HG02885 (cell line): Measurements from ENCODE around the gene YAE1.

Source experiments
- ATAC-seq: cut with Tn5 transposase; IDR thresholded peaks from one replicate; pipeline ENCODE4 v1.9.1; 2021; ENCODE audit warnings: mild to moderate bottlenecking; ENCODE audit not compliant: unreplicated experiment, poor library complexity

The YAE1 gene

DNA sequence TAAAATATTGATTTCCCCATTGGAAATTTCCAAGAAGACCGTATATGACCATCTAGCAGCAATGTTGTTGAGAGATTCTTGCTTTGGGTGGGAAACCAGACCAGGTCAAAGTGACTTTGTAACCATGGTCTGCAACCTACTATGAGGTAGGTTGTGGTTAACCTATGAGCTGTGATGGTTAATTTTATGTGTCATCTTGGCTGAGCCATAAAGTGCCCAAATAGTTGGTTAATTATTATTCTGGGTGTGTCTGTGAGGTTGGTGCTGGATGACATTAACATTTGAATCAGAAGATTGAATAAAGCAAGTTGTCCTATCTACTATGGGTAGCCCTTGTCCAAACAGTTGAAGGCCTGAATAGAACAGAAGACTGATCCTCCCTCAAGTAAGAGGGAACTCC lies 38.9 kb downstream of the YAE1 start:
- ATAC-seq, result no peak

DNA sequence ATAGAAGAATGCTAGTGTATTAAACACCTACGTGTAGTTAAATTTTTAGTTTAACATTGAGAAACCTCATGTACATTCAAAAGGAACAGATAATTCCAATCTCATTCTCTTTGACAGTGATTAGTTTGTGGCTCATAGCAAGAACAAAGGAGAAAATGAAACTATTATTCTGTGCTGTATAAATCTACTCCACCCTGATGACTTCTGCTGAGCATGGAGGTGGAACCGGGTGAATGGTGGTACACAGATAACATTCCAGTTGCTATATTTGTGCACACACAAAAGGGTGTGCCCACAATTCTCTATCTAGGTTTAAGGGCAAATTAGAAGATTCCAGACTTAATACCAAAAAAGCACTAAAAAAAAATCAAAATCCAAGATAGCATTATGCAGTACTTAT lies 40.1 kb downstream of the YAE1 start:
- no peak for ATAC-seq

DNA sequence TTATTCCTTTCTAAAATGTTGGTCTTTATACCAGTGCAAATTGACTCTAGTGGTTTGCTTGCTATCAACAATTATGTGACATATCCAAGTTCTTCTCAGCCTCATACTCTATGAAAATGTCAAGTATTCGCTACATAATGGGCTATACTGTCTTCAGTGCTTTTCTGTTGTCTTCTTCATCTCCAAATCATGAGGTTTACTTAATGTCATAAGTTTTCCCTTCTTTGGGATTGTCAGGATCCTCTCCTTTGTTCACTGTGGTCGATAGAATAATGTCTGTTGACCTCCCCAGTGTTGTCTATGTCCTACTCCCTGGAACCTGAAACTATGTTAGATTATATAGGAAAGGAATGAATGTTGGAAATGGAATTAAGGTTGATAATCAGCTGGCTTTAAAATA lies 40.7 kb downstream of the YAE1 start:
- ATAC-seq, result no peak

DNA sequence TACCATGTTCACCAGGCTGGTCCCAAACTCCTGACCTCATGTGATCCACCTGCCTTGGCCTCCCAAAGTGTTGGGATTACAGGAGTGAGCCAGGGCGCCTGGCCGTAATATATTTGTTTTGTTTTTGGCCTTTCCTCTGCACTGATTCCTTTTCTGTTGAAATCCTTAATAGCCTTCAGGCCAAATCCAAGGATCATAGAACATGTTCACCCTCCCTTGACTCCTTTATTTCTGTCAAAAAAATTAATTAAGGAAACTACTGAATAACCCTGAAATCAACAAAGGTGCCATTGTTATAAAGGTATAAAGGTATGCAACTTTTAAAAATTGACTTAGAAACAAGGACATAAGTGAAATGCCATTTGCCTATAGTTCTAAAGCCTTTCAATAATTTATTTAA lies 41.7 kb downstream of the YAE1 start:
- ATAC-seq, result no peak

DNA sequence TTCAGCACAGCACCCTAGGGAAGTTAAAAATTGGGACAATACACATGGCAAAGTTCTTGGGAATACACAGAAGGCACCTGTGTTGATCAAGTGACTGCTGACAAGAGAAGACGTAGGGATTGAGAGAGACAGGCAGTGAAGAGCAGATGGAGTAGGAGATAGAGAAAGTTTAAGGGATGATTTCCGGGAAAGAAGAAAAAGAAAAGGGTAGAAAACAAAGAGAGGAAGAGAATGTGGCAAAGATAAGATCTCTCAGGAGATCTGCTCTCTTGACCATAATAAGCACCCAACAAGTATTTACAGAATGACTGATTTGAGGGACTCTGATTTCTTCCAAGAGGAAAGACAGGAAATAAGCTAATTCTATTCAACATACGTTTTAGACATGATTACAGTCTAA lies 42.1 kb downstream of the YAE1 start:
- no peak for ATAC-seq

DNA sequence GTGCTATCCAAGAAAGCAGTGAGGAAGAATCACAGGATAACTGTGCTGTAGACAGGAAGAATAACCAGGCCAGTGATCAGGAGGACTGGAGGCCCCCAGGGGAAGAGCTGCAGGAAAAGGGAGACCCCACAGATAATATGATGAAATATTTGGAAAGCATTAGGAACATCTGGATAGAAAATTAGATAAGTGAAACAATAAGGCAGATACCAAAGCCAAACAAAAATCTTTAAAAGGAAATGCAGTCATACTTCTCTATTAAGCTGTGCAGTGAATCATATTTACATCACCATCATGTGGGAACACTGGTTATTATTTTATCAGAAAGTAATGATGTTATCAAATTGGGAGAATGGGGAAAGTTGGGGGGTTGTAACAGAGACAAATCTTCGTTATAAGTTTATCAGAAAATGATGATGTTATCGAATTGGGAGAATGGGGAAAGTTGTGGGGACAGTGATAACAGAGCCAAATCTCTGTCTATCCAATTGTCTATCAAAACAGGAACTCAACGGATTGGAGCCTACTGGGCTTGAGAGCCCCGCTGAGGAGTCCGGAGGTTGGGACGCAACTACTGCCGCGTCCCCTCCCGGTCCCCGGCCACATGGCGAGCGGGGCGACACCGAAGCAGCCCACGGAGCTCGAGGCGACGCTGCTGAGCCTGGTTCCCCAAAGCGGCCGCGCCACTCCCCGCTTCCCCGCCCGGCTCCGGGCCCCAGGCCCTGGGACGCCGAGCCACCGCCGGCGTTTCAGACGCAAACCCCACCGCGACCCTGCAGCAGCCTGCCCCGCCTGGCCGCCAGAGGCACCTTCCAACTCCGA lies 43.1 kb downstream of the YAE1 start:
- ATAC-seq, result peak; percentile 61

DNA sequence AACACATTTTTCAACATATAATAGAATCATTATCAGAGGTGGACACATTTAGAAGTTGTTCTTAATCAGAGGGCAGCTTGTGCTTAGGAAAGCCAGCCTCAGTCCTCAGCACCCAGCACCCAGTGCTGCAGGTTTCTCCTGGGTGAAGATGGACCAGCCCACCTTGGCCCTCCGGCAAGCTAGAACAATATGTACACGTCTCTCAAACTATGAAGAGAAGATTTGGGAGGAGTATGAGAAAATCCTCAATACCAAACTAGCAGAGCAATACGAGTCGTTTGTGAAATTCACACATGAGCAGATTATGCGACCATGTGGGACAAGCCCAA lies 43.7 kb downstream of the YAE1 start:
- peak; percentile 8 for ATAC-seq

DNA sequence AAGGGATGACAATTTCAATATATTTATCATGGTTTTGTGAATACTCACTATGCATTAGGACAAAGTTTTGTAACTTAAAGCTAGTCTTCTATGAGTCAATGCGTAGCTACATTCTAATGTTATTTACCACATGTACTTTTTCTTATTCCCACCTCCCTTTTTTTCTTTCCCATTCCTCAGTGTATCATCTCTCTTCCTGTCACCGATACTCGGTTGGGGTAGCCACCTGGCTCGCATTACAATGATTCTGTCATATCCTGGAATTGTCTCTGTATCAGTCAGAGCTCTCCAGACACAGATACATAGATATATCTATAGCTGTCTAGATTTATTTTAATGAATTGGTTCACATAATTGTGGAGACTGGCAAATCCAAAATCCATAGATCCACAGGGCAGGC lies 47.4 kb downstream of the YAE1 start:
- ATAC-seq, result no peak

DNA sequence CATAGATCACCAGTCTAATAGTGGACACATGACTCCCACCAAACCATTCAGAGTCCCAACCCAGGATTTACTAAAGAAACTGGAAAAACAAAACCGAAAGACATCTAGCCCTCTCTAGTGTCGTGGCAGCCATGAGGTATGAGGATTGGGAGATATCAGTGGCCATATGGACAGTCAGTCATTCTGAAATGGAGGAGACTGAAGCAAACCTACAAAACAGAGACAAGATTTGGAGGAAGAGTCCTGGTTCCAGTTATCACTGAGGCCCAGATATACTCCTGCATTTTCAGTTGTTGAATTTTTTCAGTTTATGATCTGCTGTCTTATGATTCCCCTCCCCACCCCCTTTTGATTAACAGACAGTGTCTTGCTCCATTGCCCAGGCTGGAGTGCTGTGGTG lies 48.1 kb downstream of the YAE1 start:
- no peak for ATAC-seq

DNA sequence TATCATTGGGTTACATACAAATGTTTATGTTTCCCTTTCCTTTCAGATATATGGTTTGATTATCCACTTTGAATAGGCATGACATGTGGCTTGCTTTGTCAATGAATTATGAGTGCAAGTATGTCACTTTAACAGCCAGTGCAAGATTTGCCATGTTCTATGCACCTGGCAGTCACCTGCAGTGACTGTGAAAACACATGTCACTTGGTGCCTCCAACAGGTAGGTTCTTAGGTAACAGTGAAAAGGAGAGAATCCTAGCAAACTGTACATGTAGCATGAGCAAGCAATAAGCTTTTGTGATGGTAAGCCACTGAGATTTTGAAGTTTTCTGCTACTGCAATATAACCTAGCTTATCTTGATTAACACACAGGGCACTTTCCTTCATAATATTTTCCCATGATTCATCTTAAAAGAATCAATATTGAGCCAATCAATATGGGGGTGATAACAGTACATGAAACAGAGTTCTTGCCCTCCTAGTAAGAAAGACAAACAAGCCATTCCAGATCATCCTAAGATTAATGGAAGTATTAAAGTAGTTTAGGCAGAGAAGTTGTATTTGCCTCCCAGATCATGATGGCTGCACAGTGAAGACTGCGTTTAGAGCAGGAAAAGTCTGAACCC lies 49.3 kb downstream of the YAE1 start:
- ATAC-seq, result no peak

DNA sequence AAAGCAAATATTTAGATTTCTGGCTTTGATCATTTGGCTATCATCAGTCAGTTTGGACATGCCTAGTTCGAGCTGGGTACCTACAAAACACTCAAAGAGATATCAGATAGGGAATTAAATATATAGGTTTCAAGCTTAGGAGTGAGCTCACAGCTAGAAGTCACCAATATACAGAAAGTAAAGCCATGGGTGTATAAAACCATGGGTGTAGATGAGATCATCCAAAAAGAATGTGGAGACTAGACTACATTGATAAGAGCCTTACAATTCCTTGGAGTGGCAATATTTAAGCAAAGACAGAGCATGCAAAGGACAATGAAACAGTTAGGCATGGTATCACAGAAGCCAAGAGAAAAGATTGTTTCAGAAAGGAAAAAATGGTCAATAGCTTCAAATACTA lies 49.9 kb downstream of the YAE1 start:
- ATAC-seq, result no peak

DNA sequence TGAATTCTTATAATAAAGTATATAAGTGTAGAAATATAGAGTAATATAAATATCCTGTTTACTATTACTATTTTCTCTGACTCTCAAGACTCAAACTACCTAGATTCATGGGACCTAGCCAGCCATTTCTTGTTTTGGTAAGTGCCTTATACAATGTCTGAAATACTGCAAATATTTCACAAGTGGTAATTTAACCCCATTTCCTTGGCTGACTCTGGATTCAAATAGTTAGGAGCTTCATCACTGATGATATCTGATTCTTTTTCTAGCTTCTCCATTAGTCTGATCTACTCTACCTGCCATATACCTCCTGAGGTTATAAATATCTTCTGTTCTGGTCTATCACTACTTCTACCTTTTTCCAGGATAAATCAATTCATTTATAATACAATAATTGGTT lies 50.8 kb downstream of the YAE1 start:
- no peak for ATAC-seq

DNA sequence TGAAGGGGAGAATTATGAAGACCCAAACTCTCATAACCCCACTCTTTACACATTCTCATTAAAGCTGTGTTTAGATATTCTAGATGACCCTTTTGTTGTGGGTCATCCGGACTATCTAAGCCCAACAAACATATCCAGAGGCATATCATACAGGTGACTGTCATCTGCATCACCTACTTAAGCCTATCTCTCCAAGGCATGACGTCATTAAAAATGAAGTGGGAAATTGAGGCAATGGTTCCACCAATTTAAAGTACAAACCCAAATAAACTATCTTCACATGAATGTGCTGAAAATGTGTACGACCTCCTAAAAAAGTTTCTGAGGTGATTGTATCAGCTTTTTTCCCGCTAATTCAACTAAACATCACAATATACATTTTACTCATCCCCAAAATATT lies 52.7 kb downstream of the YAE1 start:
- no peak for ATAC-seq

DNA sequence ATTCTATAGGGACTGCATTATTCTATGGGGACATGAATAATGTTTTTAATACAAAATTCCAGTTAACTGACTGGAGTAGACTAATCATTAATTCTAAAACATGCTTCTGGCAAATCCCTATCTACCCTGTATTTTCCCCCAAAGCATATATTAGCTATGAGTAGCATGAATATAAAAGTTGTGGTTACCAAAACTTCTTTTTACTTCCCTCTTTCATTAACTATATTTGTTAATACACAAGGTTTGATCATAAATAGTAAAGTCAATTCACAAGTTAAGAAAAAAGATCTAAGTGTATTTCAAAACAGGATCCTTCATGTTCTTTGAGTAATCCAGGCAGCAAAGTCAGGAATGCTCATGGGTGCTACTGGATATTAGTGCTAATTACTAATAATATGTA lies 54.3 kb downstream of the YAE1 start:
- ATAC-seq, result no peak

DNA sequence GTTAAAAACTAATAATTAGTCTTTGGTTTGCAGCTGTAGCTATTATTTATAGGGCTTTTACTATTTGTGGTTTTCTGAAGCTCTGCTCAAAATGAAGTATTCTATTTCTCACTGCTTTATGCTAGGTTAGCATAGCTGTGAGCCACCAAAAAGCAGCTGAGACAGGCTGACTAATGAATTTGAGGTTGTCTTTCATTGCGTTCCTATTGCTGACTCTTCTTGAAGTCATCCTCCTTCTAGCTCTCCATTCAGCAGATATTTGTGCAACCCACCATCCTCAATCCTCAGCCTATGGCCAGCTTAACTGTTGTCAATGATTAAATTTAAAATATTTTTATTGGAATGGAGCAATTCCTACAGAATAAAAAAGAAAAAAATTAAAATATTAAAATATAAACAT lies 55.1 kb downstream of the YAE1 start:
- ATAC-seq, result no peak

DNA sequence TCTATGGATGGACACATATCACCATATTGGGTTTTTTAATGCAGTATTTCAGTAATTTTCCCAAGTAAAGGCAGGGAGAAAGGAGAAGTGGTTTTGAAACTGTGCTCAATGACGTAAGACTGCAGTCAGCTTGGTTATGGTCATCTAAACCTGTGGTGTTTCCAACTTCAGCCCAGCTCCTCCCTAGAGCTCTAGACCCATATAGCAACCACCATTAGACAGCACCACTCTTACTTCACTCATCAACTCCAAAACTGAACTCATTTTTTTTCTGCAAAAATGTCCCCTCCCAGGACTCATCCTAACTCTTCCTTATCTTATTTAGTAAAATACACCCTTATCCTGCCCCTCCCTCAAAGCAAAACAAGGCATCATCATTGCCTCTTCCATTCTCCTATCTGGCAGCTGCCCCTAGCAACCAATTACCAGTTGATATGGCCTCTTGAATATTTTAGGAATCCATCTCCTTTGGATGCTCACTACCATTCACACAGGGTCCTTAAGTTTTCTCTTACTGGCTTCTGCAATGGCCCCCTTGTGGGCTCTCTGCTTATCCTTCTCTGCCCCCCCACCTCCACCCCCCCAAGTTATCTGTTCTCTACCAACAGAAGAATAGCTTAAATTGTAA lies 55.7 kb downstream of the YAE1 start:
- peak; percentile 33 for ATAC-seq
